Omental fat pad (tissue), 4 donors: Measurements from ENCODE around the gene CSF1. TPM values are rescaled to one million over a fixed set of nuclear protein-coding genes. Genes with fewer than 3 reads are reported as not detected.

ENCODE experiments used
- ATAC-seq: fragments of 150-250 bp; one replicate; pipeline ENCODE4 v1.9.1; 2016; ENCODE audit warnings: mild to moderate bottlenecking, moderate library complexity; ENCODE audit not compliant: low FRiP score
- DNase-seq: peaks from one replicate; pipeline ENCODE4 v3.0.0-alpha.2; 2019; ENCODE audit warnings: low spot score
- CTCF ChIP-seq, 3 donors: fragments of 450-650 bp; IDR thresholded peaks; one replicate each; pipeline ENCODE4 v1.5.1; 2016 to 2017; ENCODE audit warnings: antibody characterized with exemption in 3 of 3, mild to moderate bottlenecking in 3 of 3, moderate library complexity in 2 of 3
- total RNA-seq, 4 donors: library from RNA; depleted of rRNA; stranded (reverse); fragments of >200 nt; gene quantifications; one replicate each; pipeline ENCODE4 v1.1.0, GENCODE V29; 2016

Gene CSF1
- total RNA-seq, 4 donors from 2014 or later = 103 to 158 (median 118) TPM

DNA sequence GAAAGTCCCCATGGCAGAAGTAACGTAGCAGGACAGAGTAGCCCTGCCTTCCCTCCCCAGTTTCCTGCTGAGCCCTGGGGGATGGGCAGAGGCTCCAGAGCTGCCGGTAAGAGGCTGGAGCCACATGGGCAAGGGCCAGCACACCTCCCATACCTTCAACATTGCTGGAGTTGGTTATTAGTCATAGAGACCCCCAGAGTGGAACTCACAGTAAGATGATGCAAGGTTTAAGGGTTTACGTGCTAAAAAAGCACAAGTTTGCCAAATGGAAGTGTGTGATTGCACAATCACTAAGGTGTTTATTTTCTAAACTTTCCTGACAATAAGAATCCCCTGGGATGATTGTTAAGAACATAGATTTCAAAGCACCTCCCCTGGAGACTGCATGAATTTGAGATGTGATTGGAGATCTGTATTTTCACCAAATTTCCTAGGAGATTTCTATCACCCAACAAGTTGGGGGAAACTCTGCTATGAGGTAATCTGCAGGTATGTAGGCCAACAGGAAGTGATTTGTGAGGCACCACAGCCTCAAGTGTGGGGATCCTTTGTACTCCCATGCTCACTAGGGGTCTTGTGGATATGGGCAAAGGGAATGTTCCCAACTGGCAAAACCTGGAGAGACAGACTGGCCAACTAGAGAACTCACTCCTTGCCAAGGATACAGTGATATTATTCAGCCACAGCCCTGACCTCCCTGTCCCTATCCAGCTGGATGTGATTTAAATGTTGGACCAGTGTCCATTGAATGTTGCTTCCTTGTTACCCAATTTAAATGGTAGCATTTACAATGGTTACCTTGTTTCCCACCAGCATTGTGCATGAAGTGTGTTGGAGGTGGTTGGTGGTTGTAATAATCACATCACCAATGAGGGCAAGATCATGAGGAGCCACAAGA lies 37.1 kb upstream of the CSF1 start:
- TF ChIP-seq CTCF (IDR thresholded peaks at IDR 0.05) = no peak
- ATAC-seq (peak; percentile 61), DNase-seq (no peak)

GRCh38 chr1:109874445-109874844 lies 36.2 kb upstream of the CSF1 start:
- no peak for DNase-seq
- TF ChIP-seq CTCF (IDR thresholded peaks at IDR 0.05) = no peak
- ATAC-seq = no peak

GRCh38 chr1:109875874-109876273 lies 34.8 kb upstream of the CSF1 start:
- ATAC-seq = no peak

GRCh38 chr1:109876617-109877316 lies 33.9 kb upstream of the CSF1 start:
- TF ChIP-seq CTCF (IDR thresholded peaks at IDR 0.05) = no peak
- no peak for ATAC-seq
- no peak for DNase-seq

More at GRCh38 chr1:109875874-109876273, 34.8 kb upstream of the CSF1 start:
- no peak for TF ChIP-seq CTCF (IDR thresholded peaks at IDR 0.05)
- no peak for DNase-seq

DNA sequence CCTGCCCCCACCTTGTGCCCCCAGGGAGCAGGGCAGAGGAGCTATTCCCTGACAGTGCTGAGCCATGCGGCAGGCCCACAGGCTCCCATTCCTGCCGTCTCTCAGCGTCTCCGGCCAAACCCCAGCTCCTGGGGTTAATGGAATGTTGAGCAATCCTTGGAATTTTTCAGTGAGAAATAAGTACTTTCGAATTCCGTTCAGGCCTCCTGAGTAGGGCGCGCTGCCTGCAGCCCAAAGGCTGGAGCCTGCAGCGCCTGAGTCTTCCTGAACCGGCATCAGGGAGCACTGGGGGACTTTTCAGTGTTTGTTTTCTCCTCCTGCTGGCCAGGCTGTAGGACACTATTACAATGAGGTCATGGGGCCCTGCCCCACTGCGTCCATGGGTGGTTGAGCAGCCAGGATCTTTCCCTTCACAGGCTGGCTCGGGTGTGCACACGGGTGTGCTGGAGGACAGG lies 33.3 kb upstream of the CSF1 start:
- TF ChIP-seq CTCF (IDR thresholded peaks at IDR 0.05) = no peak

GRCh38 chr1:109877776-109878175 lies 32.9 kb upstream of the CSF1 start:
- DNase-seq = no peak
- TF ChIP-seq CTCF (IDR thresholded peaks at IDR 0.05) = no peak
- ATAC-seq = no peak

More for the DNA sequence above, 33.3 kb upstream of the CSF1 start:
- ATAC-seq = peak; percentile 75
- DNase-seq = no peak
